HG02759 (cell line): Measurements from ENCODE around the gene TUBA1C.
"Not testable (repeated sequence)": the region's sequence is repeated elsewhere in the genome, so short reads cannot be mapped to it uniquely, and the experiment has no call there.

Experiments
- ATAC-seq: cut with Tn5 transposase; IDR thresholded peaks from one replicate; pipeline ENCODE4 v1.9.1; 2021; ENCODE audit warnings: mild to moderate bottlenecking, moderate library complexity; ENCODE audit not compliant: unreplicated experiment

TUBA1C gene

DNA sequence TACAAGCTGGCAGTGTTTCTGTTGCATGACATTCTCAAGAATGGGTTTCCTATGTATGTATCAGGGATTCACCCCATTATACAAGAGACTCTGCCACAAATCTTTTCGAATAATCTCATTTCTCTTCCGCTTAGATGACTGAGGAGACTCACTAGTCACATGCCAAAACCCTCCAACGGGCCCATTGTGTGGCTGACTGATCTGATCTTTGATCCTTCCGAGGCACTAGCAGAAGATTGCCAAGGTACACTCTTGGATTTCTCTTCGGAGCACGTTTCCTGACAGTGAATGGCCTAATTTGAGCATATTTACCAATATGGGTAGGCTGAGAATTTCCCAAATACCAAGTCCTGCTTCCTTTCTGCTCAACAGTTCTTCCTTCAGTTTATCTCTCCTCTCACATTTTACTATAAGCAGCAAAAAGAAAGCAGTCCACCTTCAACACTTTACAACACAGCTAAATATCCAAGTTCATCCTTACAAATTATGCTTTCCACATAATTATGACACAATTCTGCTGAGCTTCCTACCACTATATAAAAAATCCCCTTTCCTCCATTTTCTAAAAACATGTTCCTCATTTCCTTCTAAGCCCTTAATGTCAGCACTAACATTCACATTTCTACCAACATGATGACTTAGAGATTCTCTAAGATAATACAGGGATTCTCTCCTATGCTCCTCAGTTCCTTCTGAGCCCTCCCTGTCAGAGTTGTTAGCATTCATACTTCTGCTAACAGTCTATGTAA lies 41.1 kb downstream of the TUBA1C start:
- no peak for ATAC-seq

DNA sequence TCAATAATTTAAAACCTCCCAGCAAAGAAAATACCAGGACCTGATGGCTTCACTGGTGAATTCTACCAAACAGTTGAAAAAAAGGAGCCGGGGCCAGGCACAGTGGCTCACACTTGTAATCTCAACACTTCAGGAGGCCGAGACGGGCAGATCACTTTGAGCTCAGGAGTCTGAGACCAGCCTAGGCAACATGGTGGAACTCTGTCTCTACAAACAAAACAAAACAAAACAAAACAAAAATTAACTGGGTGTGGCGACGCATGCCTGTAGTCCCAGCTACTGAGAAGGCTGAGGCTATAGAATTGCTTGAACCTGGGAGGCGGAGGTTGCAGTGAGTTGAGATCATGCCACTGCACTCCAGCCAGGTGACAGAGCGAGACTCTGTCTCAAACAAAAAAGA lies 44.5 kb downstream of the TUBA1C start:
- no peak for ATAC-seq

DNA sequence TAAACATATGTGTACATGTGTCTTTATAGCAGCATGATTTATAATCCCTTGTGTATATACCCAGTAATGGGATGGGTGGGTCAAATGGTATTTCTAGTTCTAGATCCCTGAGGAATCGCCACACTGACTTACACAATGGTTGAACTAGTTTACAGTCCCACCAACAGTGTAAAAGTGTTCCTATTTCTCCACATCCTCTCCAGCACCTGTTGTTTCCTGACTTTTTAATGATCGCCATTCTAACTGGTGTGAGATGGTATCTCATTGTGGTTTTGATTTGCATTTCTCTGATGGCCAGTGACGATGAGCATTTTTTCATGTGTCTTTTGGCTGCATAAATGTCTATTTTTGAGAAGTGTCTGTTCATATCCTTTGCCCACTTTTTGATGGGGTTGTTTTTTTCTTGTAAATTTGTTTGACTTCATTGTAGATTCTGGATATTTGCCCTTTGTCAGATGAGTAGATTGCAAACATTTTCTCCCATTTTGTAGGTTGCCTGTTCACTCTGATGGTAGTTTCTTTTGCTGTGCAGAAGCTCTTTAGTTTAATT lies 45.6 kb downstream of the TUBA1C start:
- not testable (repeated sequence) for ATAC-seq

DNA sequence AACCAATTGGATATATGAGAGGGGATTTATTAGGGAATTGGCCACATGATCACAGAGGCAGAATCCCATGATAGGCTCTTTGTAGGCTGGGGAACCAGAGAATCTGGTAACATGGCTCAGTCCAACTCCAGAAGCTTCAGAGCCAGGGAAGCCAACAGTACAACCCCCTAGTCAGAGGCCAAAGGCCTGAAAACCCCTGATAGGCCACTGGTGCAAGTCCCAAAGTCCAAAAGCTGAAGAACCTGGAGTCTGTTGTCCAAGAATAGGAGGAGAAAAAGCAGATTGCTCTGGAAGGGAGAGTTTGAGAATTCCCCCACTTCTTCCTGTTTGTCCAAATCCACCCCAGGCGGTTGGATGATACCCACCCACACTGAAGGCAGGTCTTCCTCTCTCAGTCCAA lies 49.9 kb downstream of the TUBA1C start:
- no peak for ATAC-seq

DNA sequence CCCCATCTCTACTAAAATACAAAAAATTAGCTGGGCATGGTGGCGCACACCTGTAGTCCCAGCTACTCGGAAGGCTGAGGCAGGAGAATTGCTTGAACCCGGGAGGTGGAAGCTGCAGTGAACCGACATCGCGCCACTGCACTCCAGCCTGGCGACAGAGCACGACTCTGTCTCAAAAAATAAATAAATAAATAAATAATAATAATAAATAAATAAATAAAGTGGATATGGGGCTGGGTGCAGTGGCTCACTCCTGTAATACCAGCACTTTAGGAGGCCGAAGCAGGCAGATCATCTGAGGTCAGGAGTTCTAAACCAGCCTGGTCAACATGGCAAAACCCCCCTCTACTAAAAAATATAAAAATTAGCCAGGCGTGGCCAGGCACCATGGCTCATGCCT lies 52.2 kb downstream of the TUBA1C start:
- ATAC-seq, result not testable (repeated sequence)

DNA sequence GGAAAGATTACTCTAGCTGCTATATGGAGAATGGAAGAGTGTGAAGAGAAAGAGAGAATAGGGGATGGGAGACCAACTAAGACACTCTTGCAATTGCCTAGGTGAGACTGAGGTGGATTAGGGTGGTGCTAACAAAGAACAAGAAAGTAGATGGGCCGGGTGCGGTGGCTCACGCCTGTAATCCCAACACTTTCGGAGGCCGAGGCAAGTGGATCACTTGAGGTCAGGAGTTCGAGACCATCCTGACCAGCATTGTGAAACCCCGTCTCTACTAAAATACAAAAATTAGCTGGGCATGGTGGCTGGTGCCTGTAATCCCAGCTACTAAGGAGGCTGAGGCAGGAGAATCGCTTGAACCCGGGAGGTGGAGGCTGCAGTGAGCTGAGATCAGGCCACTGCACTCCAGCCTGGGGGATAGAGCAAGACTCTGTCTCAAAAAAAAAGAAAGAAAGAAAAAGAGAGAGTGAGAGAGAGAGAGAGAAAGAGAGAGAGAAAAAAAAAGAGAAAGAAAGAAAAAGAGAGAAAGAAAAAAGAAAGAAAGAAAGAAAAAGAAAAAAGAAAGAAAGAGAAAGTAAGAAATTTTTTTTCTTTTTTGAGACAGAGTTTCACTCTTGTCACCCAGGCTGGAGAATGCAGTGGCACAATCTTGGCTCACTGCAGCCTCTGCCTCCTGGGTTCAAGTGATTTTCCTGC lies 55.7 kb downstream of the TUBA1C start:
- ATAC-seq, result not testable (repeated sequence)

DNA sequence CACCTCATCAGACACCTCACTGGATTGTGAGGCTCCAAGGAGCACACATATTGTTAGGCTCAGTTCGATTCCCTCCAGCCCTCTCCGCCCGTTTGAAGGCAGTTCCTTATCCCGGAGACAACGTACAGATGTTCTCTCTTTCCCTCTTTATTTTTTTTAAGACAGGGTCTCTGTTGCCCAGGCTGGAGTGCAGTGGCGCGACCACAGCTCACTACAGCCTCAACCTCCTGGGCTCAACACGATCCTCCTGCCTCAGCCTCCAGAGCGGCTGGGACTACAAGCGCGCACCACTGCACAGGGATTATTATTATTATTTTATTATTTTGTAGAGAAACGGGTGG lies 57.5 kb downstream of the TUBA1C start:
- no peak for ATAC-seq

DNA sequence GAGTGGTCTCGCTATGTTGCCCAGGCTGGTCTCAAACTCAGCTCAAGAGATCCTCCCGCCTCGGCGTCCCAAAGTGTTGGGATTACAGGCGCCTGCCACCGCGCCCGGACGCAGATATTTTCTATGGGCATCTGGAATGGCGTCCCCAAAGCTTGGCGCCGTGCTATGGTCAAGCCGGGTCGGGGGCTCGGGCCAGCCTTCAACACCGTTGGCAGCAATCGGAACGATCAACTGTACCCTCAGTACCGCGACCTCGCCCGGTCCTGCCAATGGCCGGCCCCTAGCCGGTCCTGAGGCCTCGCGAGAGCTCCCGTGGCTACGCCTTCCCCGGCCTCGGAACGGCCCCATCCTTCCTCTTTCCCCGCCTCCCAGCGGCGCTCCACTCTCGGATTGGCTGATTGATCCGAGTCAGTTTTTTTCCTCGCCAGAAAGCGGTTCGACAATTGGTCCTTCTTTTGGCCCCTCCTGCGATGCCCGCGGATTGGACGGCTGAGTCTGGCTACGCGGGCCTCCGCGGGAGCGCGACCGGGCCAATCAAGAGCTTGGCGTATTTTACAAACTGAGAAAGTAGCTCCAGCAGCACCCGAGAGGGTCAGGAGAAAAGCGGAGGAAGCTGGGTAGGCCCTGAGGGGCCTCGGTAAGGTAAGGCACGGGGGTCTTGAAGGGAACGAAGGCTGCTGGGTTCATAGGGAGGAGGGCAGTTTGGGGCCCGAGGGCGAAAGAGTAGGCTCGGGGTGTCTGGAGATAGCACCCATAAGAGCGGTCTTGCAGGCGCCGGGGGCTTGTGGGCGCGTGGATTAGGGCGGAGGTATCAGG lies 58.0 kb downstream of the TUBA1C start, which contains the start of gene TROAP:
Gene TROAP, plus strand, starts transcription at position 548 of the 816 bp plus-strand sequence. CDS start 354 bp downstream, outside the sequence.
- ATAC-seq, result peak; percentile 99

DNA sequence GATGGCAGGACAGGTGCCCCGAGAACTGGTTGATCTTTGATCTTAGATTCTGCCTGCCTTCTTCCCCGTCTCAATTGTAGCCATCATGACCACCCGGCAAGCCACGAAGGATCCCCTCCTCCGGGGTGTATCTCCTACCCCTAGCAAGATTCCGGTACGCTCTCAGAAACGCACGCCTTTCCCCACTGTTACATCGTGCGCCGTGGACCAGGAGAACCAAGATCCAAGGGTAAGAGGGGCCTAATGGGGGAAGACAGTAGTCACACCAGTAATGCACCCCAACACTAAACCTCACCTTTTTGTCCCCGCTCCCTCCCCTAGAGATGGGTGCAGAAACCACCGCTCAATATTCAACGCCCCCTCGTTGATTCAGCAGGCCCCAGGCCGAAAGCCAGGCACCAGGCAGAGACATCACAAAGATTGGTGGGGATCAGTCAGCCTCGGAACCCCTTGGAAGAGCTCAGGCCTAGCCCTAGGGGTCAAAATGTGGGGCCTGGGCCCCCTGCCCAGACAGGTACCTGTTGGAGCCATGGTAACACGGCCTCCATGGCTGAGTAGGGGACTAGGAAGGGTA lies 58.7 kb downstream of the TUBA1C start:
- no peak for ATAC-seq
